Measurements from ENCODE around the gene PGS1.

PGS1 gene

DNA sequence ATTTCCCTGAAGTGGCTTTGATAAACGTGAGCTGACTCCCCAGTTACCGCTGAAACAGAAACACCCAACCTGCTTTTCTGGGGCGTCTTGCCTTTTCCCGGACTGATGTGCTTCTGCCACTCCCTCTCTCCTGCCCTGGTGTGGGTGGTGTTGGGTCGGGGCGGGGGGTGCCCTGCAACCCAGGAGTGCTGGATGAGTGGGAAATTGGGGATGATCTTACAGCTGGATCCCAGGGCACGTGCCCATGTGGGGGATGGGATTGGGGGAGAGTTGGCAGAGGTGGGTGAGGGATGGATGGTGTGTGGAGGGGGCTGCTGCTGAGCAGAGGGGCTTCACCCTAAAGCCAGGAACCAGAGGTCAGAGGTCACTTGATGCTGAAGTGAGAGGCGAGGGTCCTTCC, 28.5 kb downstream of the PGS1 start:
- DNase-seq (ENCODE audit: low read depth in 3 of 3, low spot score in 1 of 3) = no peak

- DNase-seq (ENCODE audit: low read depth in 3 of 3, low spot score in 1 of 3) = no peak
Measured at GRCh38 chr17:78407387-78408000, 29.0 kb downstream of the PGS1 start.

- no peak for DNase-seq (ENCODE audit: low read depth in 3 of 3, low spot score in 1 of 3)
Measured at GRCh38 chr17:78408476-78409050, 30.1 kb downstream of the PGS1 start.

DNA sequence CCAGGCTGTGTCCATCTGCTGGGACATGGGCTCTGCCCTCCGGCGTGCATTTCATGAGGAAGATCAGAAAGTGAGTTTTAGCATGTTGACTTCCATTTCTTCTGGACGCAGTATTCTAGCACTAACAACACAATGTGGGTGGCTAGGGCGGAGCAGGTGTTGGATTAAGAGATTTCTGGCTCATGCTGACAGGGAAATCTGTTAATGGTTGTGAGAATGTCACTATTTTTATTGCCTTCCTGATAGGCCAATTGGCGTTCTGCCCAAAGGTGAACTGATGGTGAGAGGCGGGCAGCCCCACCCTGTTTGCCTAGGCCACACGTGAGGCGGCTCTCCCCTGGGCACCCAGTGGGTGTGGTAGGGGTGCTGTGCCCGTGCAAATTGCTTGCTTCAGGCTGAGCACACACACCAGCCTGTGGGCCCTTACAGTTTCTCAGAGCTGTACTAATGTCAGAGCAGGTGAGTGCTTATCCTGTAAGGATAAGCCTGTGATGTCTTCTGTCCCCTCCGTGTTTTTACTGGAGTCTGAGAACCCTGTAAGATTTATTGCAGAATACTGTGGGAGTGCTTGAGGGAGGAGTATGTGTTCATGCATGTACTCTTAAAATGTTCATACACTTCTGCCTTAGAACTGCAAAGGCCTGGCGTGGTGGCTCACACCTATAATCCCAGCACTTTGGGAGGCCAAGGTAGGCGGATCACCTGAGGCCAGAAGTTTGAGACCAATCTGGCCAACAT, 30.9 kb downstream of the PGS1 start:
- DNase-seq (ENCODE audit: low read depth in 3 of 3, low spot score in 1 of 3) = no peak

GRCh38 chr17:78411241-78411857, 32.9 kb downstream of the PGS1 start:
- no peak for DNase-seq (ENCODE audit: low read depth in 3 of 3, low spot score in 1 of 3)

DNA sequence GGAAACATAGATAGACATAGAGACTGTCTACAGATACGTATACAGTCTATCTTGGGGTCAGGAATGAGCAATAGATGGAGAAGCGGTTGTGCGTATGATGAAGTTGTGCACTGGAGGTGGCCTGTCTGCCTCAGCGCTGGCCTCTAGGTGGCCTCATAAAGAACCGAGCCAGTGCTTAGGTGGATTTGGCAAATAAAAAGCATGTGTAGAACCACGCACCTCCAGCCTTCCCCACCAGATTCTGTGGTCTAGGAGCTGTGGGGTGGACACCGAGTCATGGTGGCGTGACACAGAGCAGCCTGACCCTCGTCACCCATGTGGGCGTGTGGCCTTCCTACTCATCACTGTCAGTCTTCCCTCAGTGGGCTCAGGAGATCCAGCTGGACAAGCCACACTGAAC, 34.0 kb downstream of the PGS1 start:
- no peak for DNase-seq (ENCODE audit: low read depth in 3 of 3, low spot score in 1 of 3)

DNA sequence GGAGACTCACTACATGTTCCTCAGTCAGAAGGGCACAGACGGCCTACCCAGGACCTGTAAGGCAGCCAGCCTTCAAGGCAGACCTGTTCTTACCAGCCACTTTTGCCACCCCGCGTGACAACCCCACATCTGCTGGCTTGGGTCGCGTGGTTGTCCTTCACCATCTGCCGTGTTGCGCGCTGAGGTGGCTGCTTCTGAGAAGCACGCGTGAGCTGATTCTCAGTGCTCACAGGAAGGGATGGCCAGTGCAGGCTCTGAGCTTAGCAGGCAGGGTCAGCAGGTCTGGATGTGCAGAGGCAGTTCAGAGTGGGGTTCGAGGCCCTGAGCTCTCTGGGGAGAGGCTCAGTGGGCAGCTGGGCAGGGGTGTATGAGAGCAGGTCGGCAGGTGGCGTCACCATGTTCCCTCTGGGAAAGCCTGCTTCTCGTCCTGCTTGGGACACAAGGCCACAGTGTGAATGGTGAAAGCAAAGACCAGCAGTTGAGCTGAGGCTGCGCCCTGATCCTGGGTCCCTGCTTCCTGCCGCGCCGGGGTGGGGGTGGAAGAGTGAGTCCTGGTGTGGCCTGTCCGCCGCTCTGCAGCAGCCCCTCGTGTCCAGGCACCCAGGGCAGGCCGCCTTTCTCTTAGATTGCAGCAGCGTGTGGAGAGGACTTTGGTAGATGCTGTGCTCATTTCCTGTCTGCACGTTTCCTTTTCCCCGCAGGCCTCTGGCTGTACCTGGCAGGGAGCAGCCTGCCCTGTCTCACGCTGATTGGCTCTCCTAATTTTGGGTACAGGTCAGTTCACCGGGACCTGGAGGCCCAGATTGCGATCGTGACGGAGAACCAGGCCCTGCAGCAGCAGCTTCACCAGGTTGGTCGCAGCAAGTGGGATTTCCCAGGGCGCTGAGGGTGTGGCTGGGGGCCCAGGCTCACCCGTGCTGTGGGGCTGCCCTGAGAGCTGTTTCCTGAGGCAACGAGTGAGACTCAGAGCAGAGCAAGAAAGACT, 36.0 kb downstream of the PGS1 start:
- peak; percentile 15 to 44 (median 38) for DNase-seq (ENCODE audit: low read depth in 3 of 3, low spot score in 1 of 3)

DNA sequence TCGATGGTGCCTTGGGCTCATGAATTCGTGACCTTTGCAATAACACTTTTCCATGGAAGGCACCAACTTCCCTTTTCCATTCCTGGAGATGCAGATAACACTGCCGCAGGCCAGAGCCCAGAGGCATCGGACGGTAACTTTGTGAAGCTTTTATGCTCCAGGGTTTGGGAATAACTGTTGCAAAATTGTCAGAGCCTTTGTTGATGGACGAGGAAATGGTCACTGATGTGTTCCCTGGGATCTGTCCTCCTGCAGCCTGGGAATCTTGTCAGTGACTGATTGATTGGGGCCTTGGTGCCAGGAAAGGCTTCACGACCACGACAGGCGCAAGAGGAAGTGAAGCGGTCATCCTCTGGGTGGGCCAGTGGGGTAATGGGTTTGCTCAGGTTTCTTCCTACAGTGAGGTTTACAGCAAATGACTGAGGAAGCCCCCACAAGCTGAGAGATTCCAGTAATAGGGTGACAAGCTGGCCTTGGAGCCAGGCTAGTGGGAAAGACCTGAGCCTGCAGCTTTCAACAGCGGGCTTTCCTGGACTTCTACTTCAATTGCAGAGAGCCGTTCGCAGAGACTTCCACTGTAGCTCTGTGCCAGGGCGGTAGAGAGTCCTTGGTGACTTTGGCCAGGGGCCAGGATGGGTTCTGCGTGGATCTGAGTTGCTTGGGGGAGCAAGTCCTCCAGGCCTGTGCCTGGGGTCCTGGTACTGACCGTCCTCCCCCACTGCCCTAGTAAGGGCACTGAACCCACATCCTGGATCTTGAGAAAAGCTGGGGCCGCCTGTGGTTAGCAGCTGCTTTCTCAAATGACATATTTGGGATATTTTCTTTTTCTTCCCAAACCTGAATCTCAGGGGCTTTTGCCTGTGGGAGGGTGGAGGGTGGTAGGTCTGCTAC, 37.6 kb downstream of the PGS1 start:
- no peak for DNase-seq (ENCODE audit: low read depth in 3 of 3, low spot score in 1 of 3)

GRCh38 chr17:78416791-78417530, 38.5 kb downstream of the PGS1 start:
- no peak for DNase-seq (ENCODE audit: low read depth in 3 of 3, low spot score in 1 of 3)

DNA sequence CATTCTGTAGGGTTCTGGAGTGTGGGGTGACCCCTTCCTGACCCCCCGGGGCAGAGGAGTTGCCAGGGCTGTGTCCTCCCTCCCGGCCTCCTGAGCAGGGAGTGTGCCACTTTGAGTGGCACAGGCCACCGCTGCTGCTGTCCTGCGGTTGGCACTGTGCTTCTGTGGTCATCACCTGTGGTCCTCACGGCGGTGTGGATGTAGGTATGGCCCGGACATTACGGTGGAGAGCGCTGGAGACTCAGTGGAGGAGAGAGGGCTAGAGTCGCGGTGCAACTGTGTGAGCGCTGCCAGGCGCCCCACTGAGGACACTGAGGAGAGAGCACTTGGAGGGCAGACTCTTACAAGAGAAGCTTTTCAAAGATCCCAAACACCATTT, 39.1 kb downstream of the PGS1 start:
- DNase-seq (ENCODE audit: low read depth in 3 of 3, low spot score in 1 of 3) = no peak

GRCh38 chr17:78418326-78419026, 40.0 kb downstream of the PGS1 start:
- DNase-seq (ENCODE audit: low read depth in 3 of 3, low spot score in 1 of 3) = no peak

- DNase-seq (ENCODE audit: low read depth in 3 of 3, low spot score in 1 of 3) = no peak
Measured at GRCh38 chr17:78419970-78420815, 41.7 kb downstream of the PGS1 start.

GRCh38 chr17:78421084-78421533, 42.7 kb downstream of the PGS1 start:
- DNase-seq (ENCODE audit: low read depth in 3 of 3, low spot score in 1 of 3) = no peak

DNA sequence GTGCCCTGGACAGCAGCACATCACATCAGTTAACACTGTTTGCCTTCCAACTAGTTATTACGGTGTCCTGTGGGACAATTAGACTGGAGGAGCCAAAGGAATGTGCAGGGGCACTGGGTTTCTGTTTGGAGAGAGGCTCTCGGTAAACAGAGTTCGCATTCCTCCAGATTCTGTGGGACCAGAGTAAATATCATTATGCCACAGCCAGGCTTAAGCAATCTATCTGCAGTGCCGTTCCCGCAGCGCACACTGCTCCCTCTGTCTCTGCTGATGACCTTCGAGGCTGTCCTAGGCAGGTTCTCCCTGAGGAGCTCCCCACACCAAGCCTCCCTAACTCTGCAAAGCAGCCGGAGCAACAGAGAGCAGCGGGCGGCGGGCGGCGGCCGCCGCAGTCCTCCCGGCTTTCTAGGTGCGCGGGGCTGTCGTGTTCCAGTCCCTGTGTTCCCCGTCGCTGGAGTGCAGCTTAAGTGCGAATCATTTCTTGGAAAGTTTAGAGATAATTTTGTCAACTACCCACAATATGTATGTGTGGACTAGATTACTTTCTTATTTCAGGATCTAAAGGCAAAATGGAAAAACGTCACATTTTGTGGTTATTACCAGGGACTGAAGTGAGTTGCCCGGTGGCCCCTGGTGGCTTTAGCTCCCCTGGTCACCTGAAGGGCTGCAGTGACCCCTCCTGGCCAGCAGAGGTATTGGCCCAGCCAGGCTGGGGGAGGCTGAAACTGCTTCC, 43.3 kb downstream of the PGS1 start:
- DNase-seq (ENCODE audit: low read depth in 3 of 3, low spot score in 1 of 3) = peak; percentile 35 to 63 (median 39)

DNA sequence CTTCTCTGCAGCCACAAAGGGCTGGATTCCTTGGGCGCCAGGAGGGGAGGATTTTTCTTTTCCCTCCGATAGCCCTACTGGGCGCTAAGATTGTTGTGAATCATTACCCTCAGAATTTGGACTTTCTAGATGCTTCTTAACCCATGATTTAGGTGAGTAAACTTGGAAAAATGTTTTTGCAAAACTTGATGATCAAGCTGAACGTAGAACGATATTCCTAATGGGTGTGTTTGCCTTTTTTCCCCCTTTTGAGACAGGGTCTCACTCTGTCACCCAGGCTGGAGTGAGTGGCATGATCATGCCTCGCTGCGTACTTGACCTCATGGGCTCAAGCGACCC, 43.8 kb downstream of the PGS1 start:
- DNase-seq (ENCODE audit: low read depth in 3 of 3, low spot score in 1 of 3) = no peak

- no peak for DNase-seq (ENCODE audit: low read depth in 3 of 3, low spot score in 1 of 3)
Measured at GRCh38 chr17:78422872-78423588, 44.6 kb downstream of the PGS1 start.
